H9 (cell line): ENCODE data around the gene SLC6A19. TPM values are rescaled to one million over a fixed set of nuclear protein-coding genes. Genes with fewer than 3 reads are reported as not detected.

ENCODE experiments used
- DNase-seq: peaks from one replicate; pipeline ENCODE4 v3.0.0-alpha.2; 2017
- H2AFZ ChIP-seq: one replicate; pipeline ENCODE4 v1.6.1; 2013; ENCODE audit warnings: mild to moderate bottlenecking, low read length, control low read depth, moderate library complexity
- H2AK5ac ChIP-seq: 2 replicates; pipeline ENCODE4 v1.6.1; 2013; ENCODE audit warnings: low read length, control low read depth, mixed read lengths; ENCODE audit not compliant: insufficient read length
- H2BK120ac ChIP-seq: one replicate; pipeline ENCODE4 v1.6.1; 2013; ENCODE audit warnings: low read depth, mild to moderate bottlenecking, low read length, control low read depth, inconsistent platforms; ENCODE audit not compliant: poor library complexity, severe bottlenecking
- H2BK12ac ChIP-seq: 2 replicates; pipeline ENCODE4 v1.6.1; 2013; ENCODE audit warnings: low read length, control low read depth, mixed read lengths, low read depth; ENCODE audit not compliant: insufficient read length
- H2BK15ac ChIP-seq: 2 replicates; pipeline ENCODE4 v1.6.1; 2013; ENCODE audit warnings: low read depth, low read length, control low read depth
- H2BK20ac ChIP-seq: one replicate; pipeline ENCODE4 v1.6.1; 2013; ENCODE audit warnings: low read depth, mild to moderate bottlenecking, low read length, control low read depth, inconsistent platforms; ENCODE audit not compliant: poor library complexity, severe bottlenecking
- H2BK5ac ChIP-seq: 2 replicates; pipeline ENCODE4 v1.6.1; 2013; ENCODE audit warnings: low read length, control low read depth, mixed read lengths; ENCODE audit not compliant: insufficient read length
- H3K14ac ChIP-seq: 2 replicates; pipeline ENCODE4 v1.6.1; 2013; ENCODE audit warnings: low read length, control low read depth; ENCODE audit not compliant: insufficient read depth
- H3K18ac ChIP-seq: 2 replicates; pipeline ENCODE4 v1.6.1; 2013; ENCODE audit warnings: low read depth, mild to moderate bottlenecking, mixed read lengths, low read length, control low read depth; ENCODE audit not compliant: insufficient read length
- H3K23ac ChIP-seq: 2 replicates; pipeline ENCODE4 v1.6.1; 2013; ENCODE audit warnings: low read length, control low read depth, mixed read lengths, low read depth; ENCODE audit not compliant: insufficient read length
- H3K23me2 ChIP-seq: 2 replicates; pipeline ENCODE4 v1.6.1; 2013; ENCODE audit warnings: low read depth, mild to moderate bottlenecking, mixed read lengths, low read length, control low read depth; ENCODE audit not compliant: insufficient read length, poor library complexity, severe bottlenecking
- H3K27ac ChIP-seq: 2 replicates; pipeline ENCODE4 v1.5.1; 2013; ENCODE audit warnings: low read length, control low read depth, mixed read lengths, low read depth; ENCODE audit not compliant: insufficient read length
- H3K27me3 ChIP-seq: 2 replicates; pipeline ENCODE4 v1.6.1; 2013; ENCODE audit warnings: low read length, control low read depth, inconsistent platforms; ENCODE audit not compliant: insufficient read depth
- H3K4ac ChIP-seq: 2 replicates; pipeline ENCODE4 v1.6.1; 2013; ENCODE audit warnings: low read depth, mild to moderate bottlenecking, control low read depth, inconsistent platforms, low read length, moderate library complexity
- H3K4me1 ChIP-seq: 2 replicates; pipeline ENCODE4 v1.6.1; 2013; ENCODE audit warnings: low read length, control low read depth, inconsistent platforms; ENCODE audit not compliant: insufficient read depth
- H3K4me2 ChIP-seq: 2 replicates; pipeline ENCODE4 v1.6.1; 2013; ENCODE audit warnings: low read length, control low read depth, mixed read lengths; ENCODE audit not compliant: insufficient read length, insufficient read depth
- H3K56ac ChIP-seq: 2 replicates; pipeline ENCODE4 v1.6.1; 2013; ENCODE audit warnings: low read depth, mild to moderate bottlenecking, mixed read lengths, low read length, control low read depth; ENCODE audit not compliant: insufficient read length
- H3K79me1 ChIP-seq: 2 replicates; pipeline ENCODE4 v1.6.1; 2013; ENCODE audit warnings: low read depth, mild to moderate bottlenecking, moderate library complexity, low read length, control low read depth, inconsistent platforms; ENCODE audit not compliant: insufficient read depth, poor library complexity, severe bottlenecking
- H3K79me2 ChIP-seq: 2 replicates; pipeline ENCODE4 v1.6.1; 2013; ENCODE audit warnings: low read length, control low read depth, inconsistent platforms; ENCODE audit not compliant: insufficient read depth
- H3K9ac ChIP-seq: 2 replicates; pipeline ENCODE4 v1.6.1; 2013; ENCODE audit warnings: low read length, control low read depth, mixed read lengths; ENCODE audit not compliant: insufficient read length; ENCODE audit errors: extremely low read depth
- H3K9me3 ChIP-seq: one replicate; pipeline ENCODE4 v1.6.1; 2013; ENCODE audit warnings: low read depth, low read length, inconsistent platforms; ENCODE audit not compliant: control insufficient read depth
- H3T11ph ChIP-seq: one replicate; pipeline ENCODE4 v1.6.1; 2013; ENCODE audit warnings: mild to moderate bottlenecking, low read length, control low read depth, inconsistent platforms
- H4K20me1 ChIP-seq: one replicate; pipeline ENCODE4 v1.6.1; 2013; ENCODE audit not compliant: control insufficient read depth, insufficient read length, insufficient read depth
- H4K5ac ChIP-seq: 2 replicates; pipeline ENCODE4 v1.6.1; 2013; ENCODE audit warnings: low read depth, mild to moderate bottlenecking, mixed read lengths, low read length, control low read depth; ENCODE audit not compliant: insufficient read length
- H4K8ac ChIP-seq: replicated peaks from 2 replicates; pipeline ENCODE4 v1.6.1; 2013; ENCODE audit warnings: low read length, control low read depth, mixed read lengths, low read depth; ENCODE audit not compliant: insufficient read length
- H4K91ac ChIP-seq: 2 replicates; pipeline ENCODE4 v1.6.1; 2013; ENCODE audit warnings: low read depth, mild to moderate bottlenecking, moderate library complexity, mixed read lengths, low read length, control low read depth; ENCODE audit not compliant: insufficient read length
- H3K27ac Mint-ChIP-seq, 3 experiments: 2 replicates in 2 of 3; 3 replicates in 1 of 3; pipeline ENCODE4 v1.8.0; 2020 to 2021; ENCODE audit warnings: mixed read lengths in 3 of 3, mild to moderate bottlenecking in 1 of 3, moderate library complexity in 1 of 3
- H3K27me3 Mint-ChIP-seq: 2 replicates; pipeline ENCODE4 v1.8.0; 2021; ENCODE audit warnings: low read depth, mild to moderate bottlenecking, moderate library complexity, mixed read lengths
- H3K36me3 Mint-ChIP-seq, 3 experiments: 2 replicates in 2 of 3; 3 replicates in 1 of 3; pipeline ENCODE4 v1.8.0; 2020 to 2021; ENCODE audit warnings: low read depth in 3 of 3, mixed read lengths in 3 of 3; ENCODE audit not compliant: insufficient read depth in 1 of 3
- H3K4me1 Mint-ChIP-seq, 2 experiments: 2 replicates each; pipeline ENCODE4 v1.8.0; 2020; ENCODE audit warnings: mixed read lengths in 2 of 2
- H3K4me3 Mint-ChIP-seq, 2 experiments: 2 replicates in 1 of 2; 3 replicates in 1 of 2; pipeline ENCODE4 v1.8.0; 2020 to 2021; ENCODE audit warnings: mild to moderate bottlenecking in 2 of 2, mixed read lengths in 2 of 2, moderate library complexity in 1 of 2
- H3K9me3 Mint-ChIP-seq, 2 experiments: 2 replicates in 1 of 2; 3 replicates in 1 of 2; pipeline ENCODE4 v1.8.0; 2020; ENCODE audit warnings: mild to moderate bottlenecking in 2 of 2, mixed read lengths in 2 of 2, moderate library complexity in 1 of 2
- WGBS: extraction: QIAGEN DNeasy Blood & Tissue Kit; methylation state at CpG from one replicate; pipeline ENCODE4 v1.1.7; 2013; ENCODE audit warnings: missing lambda C conversion rate, low lambda C conversion rate, mixed read lengths; ENCODE audit not compliant: insufficient read length; ENCODE audit errors: extremely low coverage; 5-methylcytosine and 5-hydroxymethylcytosine counted together
- total RNA-seq: library from RNA; stranded (reverse); gene quantifications from 2 replicates; pipeline ENCODE4 v1.2.1, GENCODE V29; 2021
- TF ChIP-seq, protein P1 (sequence below): fragments of 200-600 bp; sonication (generic); conservative IDR thresholded peaks from 3 replicates; pipeline ENCODE4 v1.8.0; 2021; ENCODE audit warnings: antibody characterized with exemption, mild to moderate bottlenecking

The SLC6A19 gene
- total RNA-seq, 1 experiment from 2014 or later: not detected

DNA sequence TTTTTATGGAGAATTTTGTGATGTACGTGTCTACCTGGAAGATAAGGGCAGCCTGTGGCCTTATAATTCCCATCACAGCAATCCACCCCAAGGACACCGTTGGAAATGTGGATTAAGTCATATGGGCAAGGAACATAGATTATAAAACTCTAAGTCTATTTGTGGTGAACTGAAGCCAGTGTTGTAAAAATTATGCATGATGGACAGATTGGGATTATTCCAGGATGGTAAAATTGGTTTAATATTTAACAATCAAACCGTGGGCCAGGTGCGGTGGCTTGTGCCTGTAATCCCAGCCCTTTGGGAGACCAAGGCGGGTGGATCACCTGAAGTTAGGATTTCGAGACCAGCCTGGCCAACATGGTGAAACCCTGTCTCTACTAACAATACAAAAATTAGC, 12.9 kb upstream of the SLC6A19 start:
- Histone ChIP-seq H2BK15ac (no peak overlapping the region), H2BK20ac (no peak overlapping the region), H4K91ac (no peak overlapping the region), H3K9me3 (no peaks in the 10 kb centered on the region), H3K4me2 (no peak overlapping the region), H3K9ac (no peak overlapping the region), H2AK5ac (no peak overlapping the region), H3K23me2 (no peaks in the 10 kb centered on the region), H2BK120ac (no peak overlapping the region), H4K20me1 (no peaks in the 10 kb centered on the region), H3K56ac (no peak overlapping the region), H2BK5ac (no peak overlapping the region), H3K79me2 (no peaks in the 10 kb centered on the region), H3K14ac (no peak overlapping the region), H3K4me1 (no peaks in the 10 kb centered on the region), H2AFZ (no peak overlapping the region), H3K79me1 (no peaks in the 10 kb centered on the region), H3K27me3 (no peaks in the 10 kb centered on the region), H3K4ac (no peak overlapping the region), H3K27ac (no peak overlapping the region), H4K5ac (no peak overlapping the region), H3K18ac (no peak overlapping the region), H3T11ph (no peak overlapping the region), H2BK12ac (no peak overlapping the region), H3K23ac (no peak overlapping the region), H4K8ac (no peak overlapping the region)
- TF ChIP-seq, protein P1, sequence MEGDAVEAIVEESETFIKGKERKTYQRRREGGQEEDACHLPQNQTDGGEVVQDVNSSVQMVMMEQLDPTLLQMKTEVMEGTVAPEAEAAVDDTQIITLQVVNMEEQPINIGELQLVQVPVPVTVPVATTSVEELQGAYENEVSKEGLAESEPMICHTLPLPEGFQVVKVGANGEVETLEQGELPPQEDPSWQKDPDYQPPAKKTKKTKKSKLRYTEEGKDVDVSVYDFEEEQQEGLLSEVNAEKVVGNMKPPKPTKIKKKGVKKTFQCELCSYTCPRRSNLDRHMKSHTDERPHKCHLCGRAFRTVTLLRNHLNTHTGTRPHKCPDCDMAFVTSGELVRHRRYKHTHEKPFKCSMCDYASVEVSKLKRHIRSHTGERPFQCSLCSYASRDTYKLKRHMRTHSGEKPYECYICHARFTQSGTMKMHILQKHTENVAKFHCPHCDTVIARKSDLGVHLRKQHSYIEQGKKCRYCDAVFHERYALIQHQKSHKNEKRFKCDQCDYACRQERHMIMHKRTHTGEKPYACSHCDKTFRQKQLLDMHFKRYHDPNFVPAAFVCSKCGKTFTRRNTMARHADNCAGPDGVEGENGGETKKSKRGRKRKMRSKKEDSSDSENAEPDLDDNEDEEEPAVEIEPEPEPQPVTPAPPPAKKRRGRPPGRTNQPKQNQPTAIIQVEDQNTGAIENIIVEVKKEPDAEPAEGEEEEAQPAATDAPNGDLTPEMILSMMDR: no peak
- Mint-ChIP-seq H3K36me3 (no peaks in the 10 kb centered on the region), H3K9me3 (no peaks in the 10 kb centered on the region), H3K27ac (no peak overlapping the region), H3K27me3 (peaks cover 19% of the 10 kb centered on the region), H3K4me3 (no peak overlapping the region), H3K4me1 (peaks cover 3 to 8% of the 10 kb centered on the region in 2 experiments; a peak in 2 of 4 replicates)
- WGBS: no CpG with 5 or more reads among the region's 6 CpGs
- DNase-seq: no peak
